Peyer's patch (tissue), 4 donors: ENCODE results near the gene PTTG1IP. TPM values are rescaled to one million over a fixed set of nuclear protein-coding genes. Genes with fewer than 3 reads are reported as not detected.

Source experiments
- DNase-seq, 3 donors: peaks; one replicate each; pipeline ENCODE4 v3.0.0-alpha.2; 2017 to 2019
- H3K27ac ChIP-seq, 4 donors: fragments of 200-600 bp; sonication (generic); one replicate each; pipeline ENCODE4 v1.5.1; 2016 to 2019
- H3K27me3 ChIP-seq, 2 donors: fragments of 200-600 bp; sonication (generic); one replicate each; pipeline ENCODE4 v1.5.1; 2019
- H3K36me3 ChIP-seq, 3 donors: fragments of 200-600 bp; sonication (generic); one replicate each; pipeline ENCODE4 v1.5.1; 2016 to 2019
- H3K4me1 ChIP-seq, 4 donors: fragments of 200-600 bp; sonication (generic); one replicate each; pipeline ENCODE4 v1.5.1; 2016 to 2019
- H3K4me3 ChIP-seq, 4 donors: fragments of 200-600 bp; sonication (generic); 1 replicate in 3 of 4; 2 replicates in 1 of 4; pipeline ENCODE4 v1.5.1; 2016 to 2019; ENCODE audit warnings: mild to moderate bottlenecking in 1 of 4
- H3K9me3 ChIP-seq, 4 donors: fragments of 200-600 bp; sonication (generic); one replicate each; pipeline ENCODE4 v1.5.1; 2016 to 2019; ENCODE audit warnings: mild to moderate bottlenecking in 1 of 4
- CTCF ChIP-seq, 6 experiments: fragments of 450-650 bp in 4 of 6; fragments of 200-600 bp in 2 of 6; sonication (generic) in 1 of 6; IDR thresholded peaks; one replicate each; pipeline ENCODE4 v1.5.1; 2017 to 2019; ENCODE audit warnings: antibody characterized with exemption in 6 of 6, mild to moderate bottlenecking in 3 of 6, moderate library complexity in 1 of 6
- POLR2A ChIP-seq, 2 donors: fragments of 450-650 bp; IDR thresholded peaks; one replicate each; pipeline ENCODE4 v1.5.1; 2017; ENCODE audit warnings: antibody characterized with exemption in 2 of 2, mild to moderate bottlenecking in 2 of 2, moderate library complexity in 2 of 2
- total RNA-seq, 4 donors: library from RNA; depleted of rRNA; stranded (reverse); fragments of >200 nt; gene quantifications; one replicate each; pipeline ENCODE4 v1.1.0, GENCODE V29; 2016

PTTG1IP gene
- total RNA-seq, 4 donors from 2014 or later: 69.3 to 495 (median 390) TPM

GRCh38 chr21:44874497-44875315 is 1.2 kb upstream of the PTTG1IP start:
- H3K4me3 ChIP-seq: peak overlapping the region; percentile 86 to 99 (median 96)
- no peaks in the 10 kb centered on the region for H3K27me3 ChIP-seq
- peak; percentile 45 to 76 (median 72) for DNase-seq
- H3K27ac ChIP-seq: peak overlapping the region; percentile 87 to 96 (median 92)
- no peak for TF ChIP-seq CTCF (IDR thresholded peaks at IDR 0.05)
- peak; percentile 19 to 45 for TF ChIP-seq POLR2A (IDR thresholded peaks at IDR 0.05)
- H3K36me3 ChIP-seq: no peaks in the 10 kb centered on the region
- H3K4me1 ChIP-seq: peaks cover 4 to 58% (median 8%) of the 10 kb centered on the region in 4 donors
- H3K9me3 ChIP-seq: no peaks in the 10 kb centered on the region

GRCh38 chr21:44874240-44874496 is 678 bp upstream of the PTTG1IP start:
- no peaks in the 10 kb centered on the region for H3K9me3 ChIP-seq
- H3K36me3 ChIP-seq: no peaks in the 10 kb centered on the region
- TF ChIP-seq POLR2A (IDR thresholded peaks at IDR 0.05) (no peak), CTCF (IDR thresholded peaks at IDR 0.05) (no peak)
- H3K4me3 ChIP-seq: peak overlapping the region; percentile 86 to 99 (median 96)
- DNase-seq: no peak
- H3K27me3 ChIP-seq: no peaks in the 10 kb centered on the region
- peak overlapping the region; percentile 87 to 96 (median 92) for H3K27ac ChIP-seq
- peaks cover 4 to 58% (median 11%) of the 10 kb centered on the region in 4 donors for H3K4me1 ChIP-seq

- no peaks in the 10 kb centered on the region for H3K27me3 ChIP-seq
- H3K4me1 ChIP-seq: peaks cover 4 to 65% (median 15%) of the 10 kb centered on the region in 4 donors
- peak overlapping the region; percentile 87 to 96 (median 92) for H3K27ac ChIP-seq
- peak in 2 of 3 donors; percentile 28 to 70 for DNase-seq
- H3K4me3 ChIP-seq: peak overlapping the region; percentile 86 to 99 (median 96)
- no peaks in the 10 kb centered on the region for H3K36me3 ChIP-seq
- no peaks in the 10 kb centered on the region for H3K9me3 ChIP-seq
- TF ChIP-seq CTCF (IDR thresholded peaks at IDR 0.05) (no peak), POLR2A (IDR thresholded peaks at IDR 0.05) (no peak)
These were observed 688 bp downstream of the PTTG1IP start for GRCh38 chr21:44872649-44873355.

GRCh38 chr21:44872323-44872648 is 1.2 kb downstream of the PTTG1IP start:
- peak overlapping the region; percentile 86 to 99 (median 96) for H3K4me3 ChIP-seq
- H3K27ac ChIP-seq: peak overlapping the region; percentile 87 to 96 (median 92)
- H3K27me3 ChIP-seq: no peaks in the 10 kb centered on the region
- DNase-seq: peak in 1 of 3 donors; percentile 52
- H3K4me1 ChIP-seq: peaks cover 4 to 70% (median 17%) of the 10 kb centered on the region in 4 donors
- H3K9me3 ChIP-seq: no peaks in the 10 kb centered on the region
- TF ChIP-seq CTCF (IDR thresholded peaks at IDR 0.05) (peak in 1 of 6 experiments; percentile 36), POLR2A (IDR thresholded peaks at IDR 0.05) (no peak)
- no peaks in the 10 kb centered on the region for H3K36me3 ChIP-seq

GRCh38 chr21:44871576-44872269 is 1.8 kb downstream of the PTTG1IP start:
- TF ChIP-seq POLR2A (IDR thresholded peaks at IDR 0.05) (peak in 1 of 2 donors; percentile 35), CTCF (IDR thresholded peaks at IDR 0.05) (no peak)
- no peaks in the 10 kb centered on the region for H3K9me3 ChIP-seq
- peak in 2 of 3 donors; percentile 63 to 73 for DNase-seq
- H3K27me3 ChIP-seq: no peaks in the 10 kb centered on the region
- H3K4me1 ChIP-seq: peaks cover 4 to 71% (median 17%) of the 10 kb centered on the region in 4 donors
- H3K27ac ChIP-seq: peak overlapping the region; percentile 87 to 96 (median 92)
- H3K4me3 ChIP-seq: peak overlapping the region; percentile 86 to 99 (median 96)
- no peaks in the 10 kb centered on the region for H3K36me3 ChIP-seq
